Measurements from ENCODE around the gene MAG. TPM values are rescaled to one million over a fixed set of nuclear protein-coding genes. Genes with fewer than 3 reads are reported as not detected.
A peak's percentile ranks its signal among the peaks of the same experiment; 100 is the strongest.

Gene MAG
- polyA plus RNA-seq, 6 donors from 2014 or later = 0.12 to 0.41 (median 0.29) TPM; not detected in 2

GRCh38 chr19:35302446-35302845 is 10.5 kb downstream of the MAG start:
- Mint-ChIP-seq H3K27me3 (no peaks in the 10 kb centered on the region), H3K4me1 (peaks cover 20 to 35% (median 25%) of the 10 kb centered on the region in 3 donors), H3K27ac (no peak overlapping the region), H3K9me3 (no peaks in the 10 kb centered on the region), H3K4me3 (no peak overlapping the region), H3K36me3 (no peaks in the 10 kb centered on the region)
- ATAC-seq (ENCODE audit: low read depth in 2 of 2) (no peak), DNase-seq (no peak)

DNA sequence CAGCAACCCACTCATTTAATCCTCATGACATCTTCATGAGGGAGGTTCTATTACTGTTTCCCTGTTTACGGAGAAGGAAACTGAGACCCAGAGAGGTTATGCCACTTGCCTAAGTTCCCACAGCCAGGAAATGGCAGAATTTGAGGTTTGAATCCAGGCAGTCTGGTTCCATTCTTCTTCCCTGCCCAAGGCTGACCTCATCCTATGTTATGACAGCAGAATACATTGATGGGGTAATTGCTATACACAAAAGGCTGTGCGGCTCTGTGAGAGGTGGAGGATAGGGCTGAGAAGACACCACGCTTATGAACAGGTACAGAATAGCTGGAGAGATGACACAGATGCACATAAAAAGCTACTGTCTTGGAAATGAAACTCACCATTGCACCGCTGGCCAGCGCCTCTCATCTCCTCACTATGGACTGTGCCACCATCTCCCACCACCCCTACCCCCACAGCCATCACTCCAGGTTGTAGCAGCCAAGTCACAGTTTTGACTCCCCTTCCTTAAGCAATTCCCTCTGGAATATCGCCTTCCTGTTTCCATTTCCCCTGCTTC is 11.5 kb downstream of the MAG start:
- Mint-ChIP-seq H3K4me3 (peak overlapping the region in 2 of 8 donors; percentile 44 to 56), H3K36me3 (no peaks in the 10 kb centered on the region), H3K9me3 (no peaks in the 10 kb centered on the region), H3K27me3 (no peaks in the 10 kb centered on the region), H3K4me1 (peaks cover 28 to 45% (median 35%) of the 10 kb centered on the region in 3 donors), H3K27ac (peak overlapping the region in 1 of 6 donors; percentile 38)
- ATAC-seq (ENCODE audit: low read depth in 2 of 2) (no peak), DNase-seq (no peak)

DNA sequence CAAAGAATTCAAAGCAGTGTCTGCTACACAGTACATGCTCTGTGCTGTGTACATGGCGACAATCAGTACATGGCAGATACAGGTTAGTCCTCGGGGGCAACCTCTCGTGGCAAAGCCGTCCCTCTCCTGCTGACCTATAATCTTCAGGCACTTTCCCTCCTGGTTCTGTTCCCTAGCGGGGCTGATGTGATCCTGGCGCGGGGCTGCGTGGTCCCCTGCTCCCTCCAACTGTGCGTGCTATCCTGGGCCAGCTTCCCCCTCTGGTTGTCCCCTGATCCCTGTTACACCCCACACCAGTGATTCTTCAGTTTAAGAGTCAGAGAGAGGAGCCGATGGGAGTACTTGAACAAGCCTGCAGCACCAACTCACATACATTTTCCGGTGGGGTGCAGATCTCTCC is 12.1 kb downstream of the MAG start:
- ATAC-seq (ENCODE audit: low read depth in 2 of 2) (no peak), DNase-seq (no peak)
- Mint-ChIP-seq H3K27ac (peak overlapping the region in 1 of 6 donors; percentile 64), H3K9me3 (no peaks in the 10 kb centered on the region), H3K4me3 (no peak overlapping the region), H3K36me3 (no peaks in the 10 kb centered on the region), H3K27me3 (no peaks in the 10 kb centered on the region), H3K4me1 (peaks cover 30 to 51% (median 41%) of the 10 kb centered on the region in 3 donors)

DNA sequence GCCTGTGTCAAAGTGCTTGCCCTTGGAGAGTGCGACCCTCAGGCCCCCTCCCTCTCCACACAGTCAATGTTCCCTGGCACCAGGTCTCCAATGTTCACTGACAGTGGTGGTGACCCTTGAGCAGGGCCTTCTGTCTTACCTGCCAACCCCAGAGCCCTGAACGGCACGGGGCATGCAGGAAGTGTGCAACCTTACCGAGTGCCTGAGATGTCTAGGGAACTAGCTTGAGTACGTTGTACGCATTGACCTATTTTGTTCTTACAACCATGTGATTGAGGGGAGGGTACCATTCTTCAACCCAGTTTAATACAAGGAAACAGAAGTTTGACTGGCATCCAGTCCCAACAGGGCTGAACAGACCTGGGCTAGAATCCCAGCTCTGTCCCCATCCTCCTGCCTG is 13.2 kb downstream of the MAG start:
- no peaks in the 10 kb centered on the region for H3K36me3 Mint-ChIP-seq
- ATAC-seq (ENCODE audit: low read depth in 2 of 2) = no peak
- no peaks in the 10 kb centered on the region for H3K27me3 Mint-ChIP-seq
- H3K4me1 Mint-ChIP-seq = peaks cover 37 to 58% (median 49%) of the 10 kb centered on the region in 3 donors
- H3K9me3 Mint-ChIP-seq = no peaks in the 10 kb centered on the region
- no peak overlapping the region for H3K4me3 Mint-ChIP-seq
- H3K27ac Mint-ChIP-seq = peak overlapping the region in 1 of 6 donors; percentile 45
- no peak for DNase-seq

GRCh38 chr19:35306473-35307246 is 14.7 kb downstream of the MAG start:
- Mint-ChIP-seq H3K27ac (peak overlapping the region in 3 of 6 donors; percentile 56 to 76 (median 70)), H3K27me3 (no peaks in the 10 kb centered on the region), H3K36me3 (no peaks in the 10 kb centered on the region), H3K4me3 (peak overlapping the region in 6 of 8 donors; percentile 3 to 62 (median 32)), H3K4me1 (peaks cover 47 to 69% (median 60%) of the 10 kb centered on the region in 3 donors), H3K9me3 (no peaks in the 10 kb centered on the region)
- ATAC-seq (ENCODE audit: low read depth in 2 of 2) (peak; percentile 54 to 85), DNase-seq (no peak)

GRCh38 chr19:35307931-35308330 is 16.0 kb downstream of the MAG start:
- no peak for ATAC-seq (ENCODE audit: low read depth in 2 of 2)
- H3K4me1 Mint-ChIP-seq = peaks cover 52 to 73% (median 67%) of the 10 kb centered on the region in 3 donors
- peak overlapping the region in 5 of 6 donors; percentile 29 to 86 (median 62) for H3K27ac Mint-ChIP-seq
- no peaks in the 10 kb centered on the region for H3K9me3 Mint-ChIP-seq
- peak overlapping the region in 7 of 8 donors; percentile 2 to 84 (median 35) for H3K4me3 Mint-ChIP-seq
- no peaks in the 10 kb centered on the region for H3K36me3 Mint-ChIP-seq
- no peak for DNase-seq
- no peaks in the 10 kb centered on the region for H3K27me3 Mint-ChIP-seq

GRCh38 chr19:35308910-35309309 is 16.9 kb downstream of the MAG start:
- Mint-ChIP-seq H3K4me3 (peak overlapping the region in 2 of 8 donors; percentile 2 to 69), H3K36me3 (no peaks in the 10 kb centered on the region), H3K27me3 (no peaks in the 10 kb centered on the region), H3K9me3 (no peaks in the 10 kb centered on the region), H3K27ac (peak overlapping the region in 5 of 6 donors; percentile 51 to 71 (median 64)), H3K4me1 (peaks cover 53 to 76% (median 73%) of the 10 kb centered on the region in 3 donors)
- DNase-seq (no peak), ATAC-seq (ENCODE audit: low read depth in 2 of 2) (no peak)

GRCh38 chr19:35309481-35310279 is 17.7 kb downstream of the MAG start:
- H3K36me3 Mint-ChIP-seq = no peaks in the 10 kb centered on the region
- H3K27me3 Mint-ChIP-seq = no peaks in the 10 kb centered on the region
- peak overlapping the region in 3 of 8 donors; percentile 25 to 44 (median 40) for H3K4me3 Mint-ChIP-seq
- H3K4me1 Mint-ChIP-seq = peaks cover 53 to 79% (median 78%) of the 10 kb centered on the region in 3 donors
- H3K9me3 Mint-ChIP-seq = no peaks in the 10 kb centered on the region
- ATAC-seq (ENCODE audit: low read depth in 2 of 2) = no peak
- H3K27ac Mint-ChIP-seq = peak overlapping the region in 2 of 6 donors; percentile 51 to 85
- no peak for DNase-seq

DNA sequence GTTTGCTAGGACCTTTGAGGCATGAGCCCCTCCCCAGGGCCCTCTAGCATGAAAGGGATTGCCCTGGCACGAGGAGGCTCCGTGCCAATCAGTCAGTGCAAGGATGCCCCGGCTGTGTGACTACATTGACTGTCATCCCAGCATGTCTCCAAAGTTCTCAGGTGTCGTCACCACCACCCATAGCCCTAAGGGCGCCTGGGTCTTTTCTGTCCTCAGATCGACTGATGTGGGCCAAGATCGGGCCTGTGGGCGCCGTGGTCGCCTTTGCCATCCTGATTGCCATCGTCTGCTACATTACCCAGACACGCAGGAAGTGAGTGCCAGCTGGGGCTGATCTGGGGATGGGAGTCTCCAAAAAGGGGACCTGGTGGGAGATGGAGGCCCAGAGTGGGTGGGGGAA is 18.4 kb downstream of the MAG start:
- H3K9me3 Mint-ChIP-seq = no peaks in the 10 kb centered on the region
- ATAC-seq (ENCODE audit: low read depth in 2 of 2) = no peak

DNA sequence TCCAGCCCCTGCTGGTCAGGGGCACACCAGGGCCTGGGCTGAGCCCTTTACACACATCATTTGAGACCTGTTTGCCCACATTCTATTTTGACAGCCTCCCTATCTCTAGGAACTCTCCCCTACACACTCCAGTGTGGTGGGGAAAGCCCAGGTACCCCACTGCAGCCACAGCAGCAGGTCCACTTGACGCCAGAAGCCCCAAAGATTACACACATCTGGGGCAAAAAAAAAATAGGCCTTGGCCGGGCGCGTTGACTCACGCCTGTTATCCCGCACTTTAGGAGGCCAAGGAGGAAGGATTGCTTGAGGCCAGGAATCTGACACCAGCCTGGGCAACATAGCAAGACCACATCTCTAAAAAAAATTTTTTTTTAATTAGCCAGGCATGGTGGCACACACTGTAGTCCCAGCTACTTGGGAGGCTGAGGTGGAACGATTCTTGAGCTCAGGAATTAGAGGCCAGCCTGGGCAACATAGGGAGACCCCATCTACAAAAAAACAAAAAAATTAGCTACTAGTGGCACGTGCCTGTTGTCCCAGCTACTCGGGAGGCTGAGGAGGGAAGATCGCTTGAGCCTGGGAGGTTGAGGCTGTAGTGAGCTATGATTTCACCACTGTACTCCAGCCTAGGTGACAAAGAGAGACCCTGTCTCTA is 19.0 kb downstream of the MAG start:
- H3K27me3 Mint-ChIP-seq = no peaks in the 10 kb centered on the region
- no peak overlapping the region for H3K4me3 Mint-ChIP-seq
- H3K27ac Mint-ChIP-seq = peak overlapping the region in 4 of 6 donors; percentile 54 to 84 (median 70)
- peaks cover 55 to 83% (median 74%) of the 10 kb centered on the region in 3 donors for H3K4me1 Mint-ChIP-seq
- ATAC-seq (ENCODE audit: low read depth in 2 of 2) (no peak), DNase-seq (no peak)
- no peaks in the 10 kb centered on the region for H3K9me3 Mint-ChIP-seq
- H3K36me3 Mint-ChIP-seq = no peaks in the 10 kb centered on the region

More for the DNA sequence above, 18.4 kb downstream of the MAG start:
- H3K27ac Mint-ChIP-seq = peak overlapping the region in 2 of 6 donors; percentile 58 to 61
- no peaks in the 10 kb centered on the region for H3K27me3 Mint-ChIP-seq
- no peak for DNase-seq
- no peaks in the 10 kb centered on the region for H3K36me3 Mint-ChIP-seq
- H3K4me1 Mint-ChIP-seq = peaks cover 53 to 79% (median 77%) of the 10 kb centered on the region in 3 donors
- H3K4me3 Mint-ChIP-seq = peak overlapping the region in 1 of 8 donors; percentile 56

GRCh38 chr19:35311901-35312665 is 20.1 kb downstream of the MAG start:
- Mint-ChIP-seq H3K4me1 (peaks cover 50 to 84% (median 75%) of the 10 kb centered on the region in 3 donors), H3K27me3 (no peaks in the 10 kb centered on the region), H3K4me3 (peak overlapping the region in 3 of 8 donors; percentile 21 to 36 (median 22)), H3K36me3 (no peaks in the 10 kb centered on the region), H3K9me3 (no peaks in the 10 kb centered on the region), H3K27ac (peak overlapping the region in 2 of 6 donors; percentile 72 to 84)
- ATAC-seq (ENCODE audit: low read depth in 2 of 2) (no peak), DNase-seq (no peak)

DNA sequence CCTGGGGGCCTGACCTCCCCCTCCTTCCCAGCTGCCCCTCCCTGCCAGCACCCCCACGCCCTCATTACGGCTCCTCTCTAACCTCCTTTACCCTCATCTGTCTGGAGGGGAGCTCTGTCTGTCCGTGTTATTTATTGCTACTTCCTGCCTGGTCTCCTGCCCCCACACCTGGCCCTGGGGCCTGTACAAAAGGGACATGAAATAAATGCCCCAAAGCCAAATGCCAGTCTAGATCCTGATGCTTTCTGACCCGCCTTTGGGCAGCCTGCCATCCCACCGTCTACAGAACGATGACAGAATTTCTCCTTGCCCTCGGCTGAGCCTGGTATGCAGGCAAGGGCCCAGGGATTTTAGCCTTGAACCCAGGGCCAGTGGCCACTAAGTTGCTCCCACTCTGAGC is 21.6 kb downstream of the MAG start:
- H3K4me3 Mint-ChIP-seq = peak overlapping the region in 1 of 8 donors; percentile 57
- H3K9me3 Mint-ChIP-seq = no peaks in the 10 kb centered on the region
- H3K27ac Mint-ChIP-seq = peak overlapping the region in 2 of 6 donors; percentile 49 to 76
- H3K4me1 Mint-ChIP-seq = peaks cover 49 to 84% (median 73%) of the 10 kb centered on the region in 3 donors
- H3K36me3 Mint-ChIP-seq = no peaks in the 10 kb centered on the region
- H3K27me3 Mint-ChIP-seq = no peaks in the 10 kb centered on the region
- DNase-seq (no peak), ATAC-seq (ENCODE audit: low read depth in 2 of 2) (no peak)
